ENCODE results near the gene RHEBL1.

Gene RHEBL1

DNA sequence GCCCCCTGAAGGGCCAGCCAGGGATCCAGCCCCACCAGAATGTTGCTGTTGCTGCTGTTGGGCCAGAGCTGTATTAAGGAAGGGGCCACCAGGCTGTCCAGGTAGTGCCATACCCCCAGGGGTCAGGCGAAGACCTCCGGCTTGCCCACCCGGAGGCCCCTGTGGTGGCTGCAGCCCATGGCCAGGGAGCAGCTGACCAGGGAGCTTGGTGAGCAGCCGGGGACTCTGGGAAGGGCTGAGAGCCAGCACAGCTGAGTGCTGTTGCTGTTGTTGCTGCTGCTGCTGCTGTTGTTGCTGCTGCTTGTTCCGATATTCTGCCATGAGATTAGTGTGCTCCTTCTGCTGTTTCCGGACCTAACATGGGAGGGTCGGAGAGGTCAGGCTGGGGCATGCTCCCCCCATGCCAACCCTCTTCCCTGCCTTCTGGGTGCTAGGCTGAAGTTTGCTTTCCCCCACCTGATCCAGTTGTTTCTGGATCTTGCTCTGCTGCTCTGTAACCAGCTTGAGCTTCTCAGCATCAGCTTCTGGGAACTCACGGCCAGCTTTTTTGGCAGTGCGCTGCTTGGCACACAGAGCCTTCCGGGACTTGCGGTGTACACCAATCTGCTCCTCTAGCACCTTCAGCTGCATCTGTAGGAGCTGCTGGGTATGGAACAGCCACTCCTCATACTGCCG lies 36.0 kb downstream of the RHEBL1 start:
- no peak for DNase-seq

DNA sequence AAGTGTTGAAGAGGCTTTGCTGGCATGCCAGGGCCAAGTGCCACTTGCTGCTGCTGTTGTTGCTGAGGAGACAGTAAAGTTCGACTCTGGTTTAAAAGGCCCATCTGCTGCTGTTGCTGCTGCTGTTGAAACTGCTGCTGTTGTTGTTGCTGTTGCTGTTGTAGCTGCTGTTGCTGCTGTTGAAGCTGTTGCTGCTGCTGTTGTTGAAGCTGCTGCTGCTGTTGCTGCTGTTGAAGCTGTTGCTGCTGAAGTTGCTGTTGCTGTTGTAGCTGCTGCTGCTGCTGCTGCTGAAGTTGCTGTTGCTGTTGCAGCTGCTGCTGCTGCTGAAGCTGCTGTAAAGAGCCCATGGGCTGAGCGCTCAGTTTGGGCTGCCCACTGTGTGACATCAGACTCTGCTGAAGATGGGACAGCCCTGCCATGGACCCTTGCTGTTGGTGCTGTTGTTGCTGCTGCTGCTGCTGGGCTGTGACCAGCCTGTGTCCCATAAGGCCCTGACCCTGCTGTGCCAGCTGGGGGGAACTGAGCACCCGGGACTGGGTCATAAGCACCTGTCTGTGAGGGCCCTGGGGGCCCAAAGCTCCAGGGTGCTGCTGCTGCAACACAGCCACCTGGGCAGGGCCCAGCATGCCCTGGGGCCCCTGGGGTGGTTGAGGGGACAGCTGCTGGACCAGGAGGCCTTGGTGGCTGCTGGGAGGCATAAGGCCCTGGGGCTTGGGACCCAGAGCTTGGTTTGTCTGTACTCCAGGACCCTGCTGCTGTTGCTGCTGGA lies 36.9 kb downstream of the RHEBL1 start:
- DNase-seq = no peak

DNA sequence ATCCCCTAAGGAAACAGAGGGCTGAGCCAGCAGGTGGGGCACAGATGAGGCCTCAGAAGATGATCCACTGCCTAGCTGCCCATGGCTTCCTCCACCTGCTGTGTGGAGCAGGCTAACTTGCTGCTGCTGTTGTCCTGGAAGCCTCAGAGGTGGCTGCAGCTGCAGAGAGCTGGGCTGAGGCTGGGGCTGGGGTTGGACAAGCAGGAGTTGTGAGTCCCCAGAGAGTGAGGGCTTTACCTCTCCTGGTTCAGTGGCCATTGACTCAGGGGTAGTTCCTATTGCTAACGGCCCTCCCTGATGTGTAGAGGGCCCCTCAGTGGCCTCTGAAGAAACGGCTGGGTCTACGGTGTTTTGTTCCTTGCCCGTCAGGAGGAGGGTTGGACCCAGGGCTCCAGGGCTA lies 37.5 kb downstream of the RHEBL1 start:
- DNase-seq = no peak

DNA sequence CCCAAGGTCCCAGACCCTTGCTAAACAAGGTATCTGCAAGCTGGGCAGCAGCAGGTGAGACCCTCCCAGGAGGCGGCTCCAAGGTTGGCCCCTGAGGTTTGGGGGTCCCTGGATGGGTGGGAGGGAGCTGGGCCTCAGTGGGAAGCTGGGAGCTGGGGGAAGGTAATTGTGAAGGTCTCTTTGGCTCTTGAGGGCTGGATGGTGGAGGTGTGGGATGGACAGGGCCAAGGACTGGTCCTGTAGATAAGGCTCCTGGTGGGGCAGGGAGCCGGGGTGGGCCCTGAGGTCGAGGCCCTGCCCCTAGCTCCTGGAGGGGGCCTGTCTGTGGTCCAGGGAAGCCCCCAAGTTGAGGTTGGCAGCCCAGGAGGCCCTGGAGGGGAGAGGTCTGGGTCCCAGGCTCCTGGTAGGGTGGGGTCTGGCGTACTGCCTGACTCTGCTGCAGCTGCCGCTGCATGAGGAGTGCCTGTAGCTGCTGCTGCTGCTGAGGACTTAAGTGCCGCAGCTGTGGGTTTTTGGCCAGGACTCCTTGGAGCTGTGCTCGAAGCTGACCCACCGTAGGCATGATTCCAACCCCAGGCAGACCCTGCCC lies 38.1 kb downstream of the RHEBL1 start:
- DNase-seq = no peak

DNA sequence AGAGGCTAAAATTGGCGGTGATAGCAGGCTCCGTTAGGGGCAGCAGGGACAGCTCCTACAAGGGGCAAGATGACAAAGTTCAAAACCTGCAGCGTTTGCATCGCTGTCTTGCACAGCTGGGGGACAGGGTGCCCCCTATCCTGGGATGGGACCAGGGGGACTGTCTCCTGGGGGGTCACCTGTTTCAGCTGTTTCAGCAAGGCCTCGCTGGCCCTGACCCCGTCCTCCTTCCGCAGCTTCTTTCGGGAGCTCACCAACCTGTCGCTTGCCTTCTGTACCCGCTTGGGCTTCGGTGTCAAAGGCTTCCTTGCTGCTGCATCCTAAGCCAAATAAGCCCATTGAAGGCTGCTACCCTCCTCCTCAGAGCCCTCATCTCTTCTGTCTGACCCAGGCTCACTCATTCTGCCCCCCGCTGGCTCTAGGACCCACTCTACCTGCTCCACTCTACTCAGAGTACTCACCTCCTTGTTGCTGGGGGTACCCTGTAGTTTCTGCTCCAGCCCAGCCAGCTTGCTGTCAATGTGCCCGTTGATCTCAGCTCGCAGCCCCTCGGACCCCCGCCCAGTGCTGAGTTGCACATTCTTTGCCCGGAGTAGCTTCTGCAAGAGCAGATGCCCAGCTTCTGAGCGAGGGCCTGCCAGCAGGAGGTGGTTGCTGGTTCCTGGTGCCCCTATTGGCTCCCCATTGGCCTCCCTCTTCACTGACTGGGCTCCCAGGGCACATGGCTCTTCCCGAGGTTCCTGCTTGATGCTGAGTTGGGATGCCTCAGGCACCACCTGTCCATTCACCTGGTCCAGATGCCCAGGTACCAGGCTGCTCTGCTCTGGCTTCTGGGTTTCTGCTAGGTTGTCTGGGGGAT lies 38.8 kb downstream of the RHEBL1 start:
- no peak for DNase-seq

DNA sequence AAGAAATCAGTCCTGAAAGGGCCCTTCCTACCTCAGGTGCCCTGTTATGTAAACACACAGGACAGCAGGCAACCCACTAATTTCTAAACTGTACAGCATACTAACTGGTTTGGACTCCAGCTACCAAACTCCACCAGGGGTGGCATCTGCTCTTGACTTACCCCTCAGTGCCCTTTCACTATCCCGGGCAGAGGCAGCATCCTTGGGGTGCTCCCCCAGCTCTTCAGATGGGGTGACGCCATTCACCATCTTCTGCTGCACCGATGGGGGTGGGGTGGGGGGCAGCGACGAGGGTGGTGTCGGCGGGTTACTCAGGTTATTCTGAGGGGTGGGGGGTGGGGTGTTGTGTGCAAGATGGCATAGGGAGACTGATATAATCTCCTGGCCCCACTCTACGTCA lies 39.7 kb downstream of the RHEBL1 start:
- no peak for DNase-seq

DNA sequence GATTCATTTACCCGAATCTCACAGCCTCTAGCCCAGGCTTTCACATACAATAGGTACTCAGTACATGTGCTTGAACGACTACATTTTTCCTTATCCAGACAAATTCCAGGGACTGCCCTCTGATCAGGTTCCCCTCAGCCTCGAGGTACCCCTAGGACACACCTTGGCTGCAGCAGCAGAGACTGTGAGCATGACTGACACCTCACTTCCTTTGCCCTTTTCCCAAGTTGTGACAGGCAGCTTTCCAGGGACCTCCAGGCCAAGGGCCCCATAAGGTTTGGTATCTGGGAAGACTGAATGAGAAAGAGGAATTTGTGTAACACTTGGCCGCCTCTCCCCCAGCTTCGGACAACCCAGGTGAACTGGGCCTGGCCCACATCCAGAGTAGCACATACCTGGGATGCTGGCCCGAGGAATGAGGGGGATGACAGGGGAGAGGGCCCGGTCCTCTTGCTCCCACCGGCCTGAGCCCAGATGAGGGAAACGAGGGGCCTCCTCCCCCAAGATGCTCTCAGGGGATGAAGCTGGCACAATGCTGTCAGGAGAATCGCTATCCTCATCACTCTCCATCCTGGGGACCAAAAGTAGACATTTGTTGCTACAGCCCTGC lies 41.0 kb downstream of the RHEBL1 start:
- DNase-seq = no peak

DNA sequence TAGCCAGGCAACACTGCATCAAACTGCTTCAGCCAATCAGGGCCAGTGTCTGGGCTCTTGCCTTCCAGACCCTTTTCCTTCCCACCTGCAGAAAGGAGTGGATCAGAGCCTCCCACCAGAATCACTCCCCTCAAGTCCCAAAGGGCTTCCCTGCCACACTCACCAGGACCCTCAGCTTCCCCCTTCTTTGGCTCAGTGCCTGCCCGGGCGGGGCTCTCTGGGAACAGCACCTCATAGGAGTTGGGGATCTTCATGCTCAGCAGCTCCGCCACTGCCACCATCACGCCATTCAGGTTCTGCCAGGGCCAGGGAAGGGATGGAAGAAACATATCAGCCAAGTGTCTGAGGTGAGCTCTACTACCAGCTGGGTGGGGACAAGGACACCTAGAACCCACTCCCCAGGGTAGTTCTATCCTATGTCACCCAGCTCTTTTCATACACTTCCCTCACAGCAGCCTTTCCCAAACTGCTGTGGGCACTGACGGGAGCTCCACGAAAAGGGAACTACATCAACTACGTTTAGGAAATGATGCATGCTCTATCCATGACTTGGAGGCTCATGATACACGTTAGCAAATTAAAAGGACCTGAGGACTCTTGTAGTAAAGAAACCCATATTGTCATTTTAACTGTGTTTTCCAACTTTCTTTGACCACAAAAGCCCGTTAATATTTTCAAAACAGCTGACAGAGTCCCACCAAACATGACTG lies 41.8 kb downstream of the RHEBL1 start:
- DNase-seq = no peak

DNA sequence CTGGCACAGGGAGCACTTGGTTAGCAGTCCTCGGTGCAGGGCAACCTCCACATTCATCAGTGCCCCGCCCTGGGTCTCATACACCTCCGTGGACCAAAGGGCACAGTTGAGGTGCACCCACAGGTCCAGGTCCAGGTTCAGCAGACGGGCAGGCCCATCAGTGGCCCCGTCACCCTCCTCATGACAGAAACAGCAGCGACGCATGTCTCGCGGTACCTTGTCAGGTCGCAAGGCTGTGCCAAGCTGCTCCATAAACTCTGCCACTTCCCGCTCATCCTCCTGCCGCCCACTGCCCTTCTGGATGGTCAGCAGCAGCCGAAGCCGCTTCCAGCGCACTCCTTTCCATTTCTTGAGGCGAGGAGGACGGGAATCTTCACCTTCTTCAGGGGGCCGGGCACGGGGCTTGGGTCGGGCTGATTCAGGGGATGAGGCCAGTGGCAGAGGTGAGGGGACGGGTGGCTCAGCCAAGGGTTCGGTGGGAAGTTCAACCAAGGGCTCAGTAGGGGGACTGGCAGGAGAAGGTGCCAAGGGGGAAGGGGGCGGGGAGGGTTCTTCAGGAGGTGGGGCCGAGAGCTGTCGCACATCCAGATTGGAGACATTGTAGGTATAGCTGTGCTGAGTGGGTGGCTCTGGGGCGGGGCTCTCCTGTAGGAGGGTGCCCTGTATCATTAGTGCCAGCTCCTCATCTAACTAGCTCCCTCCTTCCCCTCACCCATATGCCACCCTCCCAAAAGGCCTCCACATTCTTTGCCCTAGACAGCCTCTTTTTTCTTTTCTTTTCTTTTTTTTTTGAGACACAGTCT lies 42.9 kb downstream of the RHEBL1 start:
- DNase-seq = no peak

DNA sequence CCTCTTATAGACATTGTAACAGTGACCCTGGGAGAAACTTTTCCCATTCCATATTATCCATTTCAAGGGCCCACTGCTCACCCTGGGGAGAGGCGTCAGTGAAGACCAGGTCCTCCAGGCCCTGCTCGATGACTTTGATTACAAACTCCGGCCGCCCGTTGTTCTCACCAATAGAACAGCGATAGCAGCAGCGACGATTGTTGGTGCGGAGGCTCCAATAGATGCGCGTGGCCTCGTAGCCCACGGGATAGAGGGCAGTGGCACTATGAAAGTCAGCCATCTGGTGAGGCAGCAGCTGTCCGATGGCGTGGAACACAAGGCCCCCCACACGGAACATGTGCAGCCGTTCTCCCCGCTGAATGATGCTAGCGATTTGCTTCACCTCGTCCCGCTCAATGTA lies 43.7 kb downstream of the RHEBL1 start:
- DNase-seq = no peak

DNA sequence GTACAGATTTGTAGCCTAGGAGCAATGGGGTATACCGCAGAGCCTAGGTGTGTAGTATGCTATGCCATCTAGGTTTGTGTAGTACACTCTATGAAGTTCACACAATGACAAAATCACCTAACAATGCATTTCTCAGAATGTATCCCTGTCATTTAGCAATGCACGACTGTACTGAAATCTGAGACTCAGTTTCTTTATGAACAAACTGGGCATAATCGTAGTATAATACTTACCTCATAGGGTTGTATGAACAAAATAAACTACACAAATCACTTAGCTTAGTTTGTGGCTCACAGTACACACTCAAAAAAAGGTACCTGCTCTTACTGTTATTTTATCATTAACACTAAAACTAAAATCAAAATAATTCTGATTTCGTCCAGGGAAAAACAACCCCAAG lies 44.3 kb downstream of the RHEBL1 start:
- DNase-seq = no peak

DNA sequence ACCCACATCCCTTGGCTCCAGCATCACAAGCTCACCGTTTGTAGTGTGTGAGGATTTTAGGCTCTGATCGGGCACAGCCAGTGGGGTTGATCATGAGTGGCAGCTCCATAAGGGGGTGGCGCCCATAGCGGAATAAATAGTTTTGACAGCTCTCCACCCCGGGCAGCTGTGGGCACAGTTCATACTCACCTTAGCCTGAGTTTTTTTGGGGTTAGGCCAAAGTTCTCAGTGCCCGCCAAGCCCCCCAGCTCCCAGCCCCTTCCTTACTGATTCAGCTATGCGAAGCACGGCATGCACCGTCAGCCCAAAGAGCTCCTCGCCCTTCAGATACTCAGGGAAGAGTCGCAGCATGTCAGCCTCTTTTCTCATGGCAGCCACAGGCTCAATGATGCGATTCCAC lies 45.2 kb downstream of the RHEBL1 start:
- DNase-seq = no peak

DNA sequence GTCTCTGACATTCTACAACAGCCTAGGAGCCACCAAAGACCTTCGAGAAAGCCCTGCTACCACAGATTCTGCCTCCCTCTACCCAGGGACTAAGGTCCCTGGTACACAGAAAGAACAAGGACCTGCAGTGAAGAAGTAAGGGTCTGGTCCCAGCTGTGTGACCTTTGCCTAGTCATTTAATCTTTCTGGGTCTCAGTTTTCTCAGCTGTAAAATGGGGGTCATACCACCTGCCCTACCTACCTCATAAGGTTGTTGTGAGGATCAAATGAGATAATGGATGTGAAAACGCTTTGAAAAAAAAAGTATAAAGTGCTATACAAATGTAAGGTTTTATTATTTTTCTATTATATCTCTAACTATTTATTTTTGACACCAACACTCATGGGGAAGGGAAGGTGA lies 46.0 kb downstream of the RHEBL1 start:
- DNase-seq = no peak

DNA sequence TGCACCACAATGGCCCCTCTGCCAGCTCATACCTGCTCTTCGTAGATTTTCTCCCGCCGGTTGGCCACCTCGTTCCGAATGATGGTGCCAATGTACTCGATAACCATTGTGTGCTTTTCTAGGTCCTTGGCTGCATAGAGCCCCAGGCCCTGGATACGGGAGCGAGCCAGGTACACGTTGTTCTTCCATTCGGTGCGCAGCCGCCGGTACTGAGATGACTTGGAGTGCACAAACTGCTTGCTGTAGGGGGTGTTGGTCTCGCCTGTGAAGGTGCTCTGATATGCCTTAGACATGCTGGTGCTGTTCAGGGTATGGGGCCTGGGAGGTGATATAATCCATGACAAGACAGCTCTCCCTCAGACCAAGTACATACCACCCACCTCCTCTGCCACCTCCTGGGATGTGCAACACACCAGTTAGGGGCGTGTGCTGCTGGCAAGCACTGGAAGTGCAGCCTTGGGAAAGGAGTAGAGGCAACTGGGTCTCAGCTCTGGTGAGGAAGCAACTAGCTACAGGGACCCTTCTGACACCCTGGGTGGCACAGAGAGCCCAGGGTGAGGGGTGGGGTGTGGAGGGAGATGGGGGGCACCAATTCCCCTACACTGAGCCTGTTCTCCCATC lies 47.1 kb downstream of the RHEBL1 start:
- no peak for DNase-seq

DNA sequence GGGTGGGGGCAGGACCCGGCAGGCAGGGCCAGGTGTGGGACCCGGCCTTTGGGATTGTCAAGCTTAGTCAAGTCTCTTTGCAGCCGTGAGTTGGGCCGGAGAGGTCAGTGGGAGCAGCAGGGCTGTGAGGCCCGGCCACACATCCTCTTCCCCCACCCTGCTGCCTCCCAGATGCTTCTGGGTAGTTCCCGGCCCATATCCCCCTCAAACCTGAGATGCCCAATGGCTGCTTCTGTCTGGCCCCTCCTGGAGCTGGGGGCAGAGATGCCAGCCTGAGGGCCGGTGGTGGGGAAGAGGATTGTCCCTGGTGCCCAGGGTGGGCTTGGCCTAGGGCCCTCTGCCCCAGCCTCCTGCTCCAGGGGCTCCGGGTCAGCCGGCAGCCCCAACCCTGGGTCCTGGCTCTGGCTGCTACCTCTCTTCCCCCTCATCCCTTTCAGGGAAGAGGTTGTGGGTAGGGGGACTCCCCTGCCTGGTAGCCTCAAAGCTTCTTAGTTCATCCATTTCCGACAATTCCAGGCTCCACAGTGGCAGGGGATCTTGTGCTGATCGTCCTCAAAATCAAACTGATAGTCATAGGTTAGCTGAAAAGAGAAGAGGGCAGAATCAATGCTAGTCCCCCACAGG lies 48.4 kb downstream of the RHEBL1 start:
- DNase-seq = no peak

DNA sequence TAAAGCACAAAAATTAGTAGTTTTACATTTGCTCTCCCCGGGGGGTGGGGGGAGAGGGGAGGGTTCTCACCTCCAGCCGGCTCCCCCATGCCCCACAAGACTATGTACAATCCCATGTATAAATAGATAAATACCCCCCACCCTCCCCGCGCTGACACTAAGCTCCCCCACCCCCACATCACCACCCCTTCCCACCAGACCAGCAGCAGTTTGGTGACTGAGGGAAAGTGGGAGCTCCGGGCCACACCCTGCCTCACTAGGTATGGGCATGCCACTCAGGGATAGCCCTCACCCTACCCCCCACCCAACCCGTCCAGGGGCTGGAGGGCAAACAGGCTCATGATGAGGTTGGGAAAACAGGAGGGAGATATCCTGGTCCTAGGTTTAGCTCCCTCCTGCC lies 49.3 kb downstream of the RHEBL1 start:
- no peak for DNase-seq

DNA sequence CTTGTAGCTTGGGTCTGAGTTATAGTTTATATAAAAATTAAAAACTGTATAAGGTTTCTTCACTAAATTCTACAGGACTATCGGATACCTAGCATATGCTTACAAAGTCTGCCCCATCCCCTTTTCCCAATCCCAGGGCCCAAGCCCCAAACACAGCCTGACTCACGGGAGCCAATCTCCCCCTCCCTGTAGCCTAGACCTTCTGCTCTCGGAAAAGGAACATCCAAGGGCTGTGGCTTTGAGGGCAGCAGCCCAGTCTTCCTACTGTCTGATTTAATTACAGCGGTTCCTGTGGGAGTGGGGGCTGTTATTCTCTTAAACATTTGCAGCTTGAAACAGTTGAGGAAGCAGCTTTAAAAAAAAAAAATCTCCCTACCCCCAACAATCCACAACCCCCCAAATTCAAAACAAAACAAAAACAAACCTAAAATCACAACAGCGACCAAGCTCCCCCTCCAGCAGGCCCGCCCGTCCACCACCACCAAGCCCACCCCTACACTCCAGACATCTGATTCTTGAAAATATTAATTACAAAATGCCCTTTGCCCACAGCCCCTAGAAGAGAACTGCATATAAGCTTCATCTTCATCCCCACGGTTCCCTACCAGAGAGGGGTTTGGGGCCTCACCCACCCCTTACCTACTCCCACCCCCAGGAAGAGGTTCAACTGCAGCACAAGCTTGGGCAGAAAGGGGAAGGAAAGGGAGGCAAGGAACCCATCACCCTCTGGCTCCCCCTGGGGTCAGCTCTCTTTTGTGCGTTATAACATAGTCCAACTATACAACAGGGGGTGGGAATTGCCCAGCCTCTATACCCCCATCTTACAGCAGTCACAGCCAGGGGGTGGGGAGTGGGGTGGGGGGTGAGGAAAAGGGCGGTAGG lies 50.1 kb downstream of the RHEBL1 start:
- peak; percentile 28 for DNase-seq

DNA sequence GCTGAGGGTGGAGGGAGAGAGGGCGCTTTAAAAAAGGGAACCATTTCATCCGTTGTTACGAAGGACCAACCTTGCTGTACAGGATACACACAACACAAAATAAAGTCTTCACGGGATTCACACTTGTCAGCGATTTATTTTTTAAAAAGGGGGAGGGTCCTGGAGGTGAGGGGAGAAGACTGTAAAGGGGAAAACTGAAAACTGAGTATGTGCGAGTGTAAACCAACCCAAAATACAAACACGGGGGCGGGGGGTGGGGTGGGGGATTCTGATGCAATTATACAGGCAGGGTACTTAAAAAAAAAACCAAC lies 50.7 kb downstream of the RHEBL1 start:
- no peak for DNase-seq

DNA sequence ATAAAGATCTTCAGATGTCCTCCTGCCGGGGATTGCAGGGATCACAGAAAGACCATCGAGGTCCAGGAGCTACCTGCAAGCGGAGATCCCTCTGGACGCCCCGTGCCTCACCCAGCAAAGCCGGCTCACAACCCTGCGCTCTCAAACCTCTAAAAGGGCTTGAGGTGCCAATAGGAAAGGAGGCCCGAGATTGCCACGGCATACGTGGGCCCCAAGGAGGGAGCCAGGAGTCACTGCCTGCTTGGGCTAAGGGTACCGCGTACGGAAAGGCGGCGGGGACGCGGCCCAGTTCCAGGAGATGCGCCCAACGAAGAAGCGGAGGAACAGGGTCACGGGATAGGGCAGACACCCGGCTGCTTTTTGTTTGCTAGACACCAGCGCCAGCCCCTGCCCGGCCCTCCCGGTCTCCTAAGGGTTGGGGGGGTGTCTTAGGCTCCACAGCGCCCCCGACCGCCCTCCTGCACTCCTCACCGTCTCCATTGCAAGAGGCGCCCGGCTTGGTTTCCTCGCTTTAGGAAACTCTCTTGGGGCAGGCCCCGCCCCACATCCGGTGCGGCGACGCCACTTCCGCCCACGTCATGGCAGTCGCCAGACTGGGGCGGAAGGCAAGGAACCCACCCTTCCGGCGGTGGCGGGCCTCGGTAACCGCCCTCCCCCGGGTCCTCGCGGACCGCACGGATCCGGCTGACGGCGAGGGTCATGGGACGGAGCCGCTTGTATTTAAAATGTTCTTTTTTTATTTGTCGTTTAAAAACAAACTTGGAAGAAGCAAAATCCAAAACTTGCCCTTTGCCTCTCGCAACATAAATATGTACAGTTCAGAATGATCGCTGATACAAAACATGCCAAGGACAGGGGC lies 51.3 kb downstream of the RHEBL1 start, which contains the start of gene PRKAG1:
Gene PRKAG1 (minus strand): TSS at position 516 of the 859 bp plus-strand sequence. CDS start 36 bp downstream, at position 480.
- DNase-seq = peak; percentile 95
